ENCODE measurements around the gene REG3A.

The REG3A gene

DNA sequence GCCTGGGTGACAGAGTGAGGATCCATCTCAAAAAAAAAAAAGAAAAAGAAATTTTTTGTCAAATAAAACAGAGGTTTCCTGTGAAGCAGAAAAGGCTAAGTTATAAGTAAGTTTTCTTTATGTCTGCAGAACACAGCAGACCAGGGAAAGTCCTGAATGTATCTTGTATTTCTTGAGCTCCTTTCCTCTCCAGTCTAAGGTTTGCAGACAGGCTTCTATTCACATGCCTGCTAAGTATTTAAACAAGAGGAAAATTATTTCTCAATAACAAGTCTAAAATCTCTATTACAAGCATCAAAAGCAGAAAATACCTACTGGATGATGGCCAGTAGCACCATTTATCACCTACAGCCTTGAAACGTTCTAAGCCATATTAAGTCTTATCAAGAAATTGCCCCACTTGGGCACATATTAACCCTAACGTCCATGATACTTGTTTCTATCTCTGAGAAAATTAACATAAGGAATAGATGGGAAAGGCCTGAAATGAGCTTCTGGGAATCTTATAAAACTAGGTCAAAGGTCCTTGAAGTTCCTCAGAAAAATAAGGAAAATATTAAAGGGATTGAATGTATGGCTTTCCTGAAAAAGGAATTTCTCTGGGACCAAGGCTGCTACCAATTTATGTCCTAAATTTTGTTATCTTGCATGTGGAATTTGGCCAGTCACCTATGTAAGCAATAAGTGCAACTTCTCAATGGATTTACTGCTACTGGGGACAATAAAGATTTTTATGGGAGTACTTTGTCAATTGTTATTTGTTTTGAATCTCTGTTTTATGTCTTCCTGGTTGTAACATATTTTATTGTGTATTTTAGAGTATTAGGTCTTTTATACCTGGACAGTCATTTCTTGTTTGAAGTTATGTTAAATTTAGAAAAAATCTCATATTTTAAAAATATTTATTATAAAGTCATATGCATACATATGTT, 42.3 kb downstream of the REG3A start:
- DNase-seq, result no peak

DNA sequence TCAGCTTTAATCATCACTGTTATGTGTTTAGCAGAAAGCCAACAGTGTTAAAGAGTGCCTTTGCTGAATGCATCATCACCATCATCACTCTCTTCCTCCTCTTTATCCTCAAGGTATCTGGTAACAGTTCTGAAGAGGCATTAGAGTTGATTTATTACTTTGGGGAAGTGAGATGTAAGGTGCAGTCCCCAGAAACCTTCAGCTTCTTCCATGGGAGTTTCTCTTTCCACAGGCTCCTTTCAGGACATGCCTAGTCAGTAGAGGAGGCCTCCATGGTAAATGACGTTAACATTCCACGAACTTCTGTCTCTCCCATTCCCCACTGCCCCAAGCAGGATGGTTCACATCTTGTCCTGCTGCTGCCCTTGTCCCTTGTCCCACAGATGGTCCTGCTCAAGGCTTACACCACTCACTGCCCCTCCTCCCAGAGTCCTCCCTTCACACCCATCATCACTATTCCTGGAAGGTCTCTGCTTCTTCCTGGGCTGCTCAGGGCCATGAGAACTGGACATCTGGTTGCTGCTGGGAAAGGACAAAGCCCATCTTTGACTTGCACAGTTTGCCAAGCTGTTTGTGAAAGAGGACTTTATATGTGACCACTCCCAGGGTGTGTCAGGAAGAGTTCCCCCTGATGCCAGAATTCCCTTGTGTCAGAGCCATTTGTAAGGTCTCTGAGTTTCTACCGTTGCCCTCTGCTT, 44.6 kb downstream of the REG3A start:
- DNase-seq, result no peak

DNA sequence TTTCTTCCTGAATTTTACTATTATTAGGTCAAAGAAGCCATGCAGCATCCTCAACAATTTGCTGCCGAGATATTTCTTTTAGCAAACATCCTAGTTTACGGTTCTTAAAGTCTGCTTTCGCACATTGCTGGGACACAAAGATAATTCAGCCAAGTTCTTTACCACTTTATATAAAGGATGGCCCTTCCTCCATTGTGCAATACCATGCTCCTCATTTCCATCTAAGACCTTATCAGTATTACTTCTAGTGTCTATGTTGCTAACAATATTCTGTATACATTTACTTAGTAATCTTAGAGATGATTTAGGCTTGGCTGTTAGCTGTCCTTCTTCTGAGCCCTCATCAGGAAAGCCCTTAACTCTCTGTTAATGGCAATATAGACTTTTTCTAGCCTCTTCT, 47.3 kb downstream of the REG3A start:
- DNase-seq, result no peak

Measured in CD4-positive, alpha-beta T cell treated with Interferon gamma for 1 hour (primary cell).